ENCODE measurements around the gene LEO1.

LEO1 gene

GRCh38 chr15:51931016-51931415 lies 40.6 kb downstream of the LEO1 start:
- no peak for DNase-seq (ENCODE audit: low spot score)

GRCh38 chr15:51926809-51927208 lies 44.8 kb downstream of the LEO1 start:
- no peak for DNase-seq (ENCODE audit: low spot score)

DNA sequence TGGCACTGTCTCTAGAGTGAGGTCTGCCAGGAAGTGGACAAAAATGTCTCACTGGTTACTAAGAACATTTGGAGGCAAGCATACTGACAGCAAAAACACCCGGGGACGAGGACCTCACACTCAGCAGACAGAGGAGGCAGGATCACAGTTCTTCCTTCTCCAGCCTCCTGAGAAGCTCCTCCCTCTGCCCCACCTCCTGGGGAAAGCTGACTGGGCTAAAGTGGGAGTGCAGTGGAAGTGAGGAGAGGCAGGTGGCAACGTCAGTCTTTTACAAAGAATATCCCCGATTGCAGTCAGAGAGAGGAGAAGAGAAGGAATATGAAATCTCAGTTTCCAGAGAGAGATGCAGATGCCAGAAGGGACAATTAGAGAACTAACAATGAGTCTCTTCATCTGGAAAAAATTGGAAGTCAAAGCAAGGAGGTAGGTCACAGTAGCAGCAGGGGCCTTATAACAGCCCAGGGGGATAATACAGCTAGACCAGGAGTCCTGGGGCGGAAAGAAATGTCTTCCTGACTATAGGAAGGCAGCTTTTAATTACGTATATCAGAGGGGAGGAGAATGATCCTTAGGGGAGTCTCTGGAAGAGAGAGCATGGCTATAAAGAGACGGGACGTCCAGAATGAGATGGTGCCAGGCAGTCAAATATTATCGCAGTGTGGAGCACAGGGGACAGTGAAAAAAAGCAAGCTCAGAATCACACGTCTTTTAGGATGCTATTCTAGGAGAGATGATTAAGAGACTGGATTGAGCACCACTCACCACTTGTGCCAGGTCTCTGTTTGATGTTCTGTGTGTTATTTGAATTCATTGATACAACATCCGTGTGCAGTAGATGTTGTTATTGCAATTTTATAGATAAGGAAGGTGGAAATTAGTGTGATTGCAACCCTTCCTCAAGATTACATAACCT lies 47.2 kb downstream of the LEO1 start:
- DNase-seq (ENCODE audit: low spot score): no peak

DNA sequence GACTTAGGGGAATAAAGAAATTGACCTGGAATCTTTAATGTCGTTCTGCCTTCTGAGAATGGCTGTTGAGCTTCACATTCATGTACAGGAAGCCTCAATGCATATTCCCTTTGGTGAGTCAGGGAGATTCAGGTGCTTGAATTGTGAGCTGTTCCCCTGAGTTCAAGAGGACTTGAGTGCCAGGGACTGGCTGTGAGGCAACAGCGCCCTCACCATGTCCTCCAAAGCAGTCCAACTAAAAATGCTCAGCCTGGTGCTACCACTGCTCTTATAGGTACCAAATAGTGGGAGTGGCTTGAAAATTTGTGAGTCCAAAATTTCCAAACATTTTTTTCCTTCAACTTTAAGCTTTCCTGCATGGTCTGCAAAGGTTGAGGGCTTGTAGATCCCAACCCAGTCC lies 54.1 kb downstream of the LEO1 start:
- DNase-seq (ENCODE audit: low spot score): peak; percentile 63

GRCh38 chr15:51912528-51912927 lies 59.0 kb downstream of the LEO1 start:
- no peak for DNase-seq (ENCODE audit: low spot score)

DNA sequence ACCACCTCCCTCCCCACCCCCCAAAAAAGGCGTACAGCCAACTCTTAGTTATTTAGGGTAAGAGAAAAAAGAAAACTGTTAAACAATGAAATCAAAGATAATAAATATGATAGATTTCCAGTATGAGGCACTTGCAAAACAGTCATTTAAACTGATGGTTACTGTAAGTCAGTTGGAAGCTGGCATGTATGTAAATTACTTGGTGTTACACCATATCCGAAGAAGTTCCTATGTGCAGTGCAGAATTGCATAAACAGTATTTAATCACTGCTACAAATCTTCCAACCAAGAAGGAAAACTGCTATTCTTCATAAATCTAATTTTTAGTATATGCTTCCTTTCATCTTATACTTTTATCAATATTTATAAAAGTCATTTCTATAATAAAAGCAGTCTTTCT lies 62.0 kb downstream of the LEO1 start:
- DNase-seq (ENCODE audit: low spot score): no peak

- no peak for DNase-seq (ENCODE audit: low spot score)
Measured at GRCh38 chr15:51908316-51908715, 63.3 kb downstream of the LEO1 start.

DNA sequence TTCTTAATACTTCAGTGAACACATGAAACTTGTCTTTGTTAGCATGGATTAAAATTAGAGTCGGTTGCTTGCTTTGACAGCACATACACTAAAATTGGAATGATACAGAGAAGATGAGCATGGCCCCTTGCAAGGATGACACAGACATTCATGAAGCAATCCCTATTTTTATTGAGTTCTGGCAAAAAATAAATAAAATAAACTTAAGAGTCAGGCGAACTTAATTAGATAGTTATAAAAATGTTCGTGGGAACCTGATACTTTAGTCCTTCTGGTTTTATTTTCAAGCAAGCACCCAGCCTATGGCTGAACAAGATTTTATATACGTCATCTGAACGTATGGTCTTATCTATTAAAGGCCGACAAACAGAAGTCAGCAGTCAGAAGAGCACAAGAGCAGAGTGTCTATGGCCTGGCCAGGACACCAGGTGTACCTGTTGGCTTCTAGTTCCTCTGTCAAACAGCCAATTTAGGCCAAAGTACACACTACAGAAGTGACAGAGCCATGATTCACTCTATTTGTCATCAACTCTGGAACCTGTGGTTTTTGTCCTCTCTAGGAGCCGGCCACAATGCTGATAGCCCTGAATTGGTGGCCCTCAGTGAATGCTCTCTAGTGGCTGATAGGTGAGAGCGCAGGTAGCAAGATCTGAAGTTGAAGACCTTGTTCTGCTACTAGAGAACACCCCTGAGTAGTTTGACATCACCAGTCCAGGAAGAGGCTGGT lies 64.3 kb downstream of the LEO1 start:
- no peak for DNase-seq (ENCODE audit: low spot score)

DNA sequence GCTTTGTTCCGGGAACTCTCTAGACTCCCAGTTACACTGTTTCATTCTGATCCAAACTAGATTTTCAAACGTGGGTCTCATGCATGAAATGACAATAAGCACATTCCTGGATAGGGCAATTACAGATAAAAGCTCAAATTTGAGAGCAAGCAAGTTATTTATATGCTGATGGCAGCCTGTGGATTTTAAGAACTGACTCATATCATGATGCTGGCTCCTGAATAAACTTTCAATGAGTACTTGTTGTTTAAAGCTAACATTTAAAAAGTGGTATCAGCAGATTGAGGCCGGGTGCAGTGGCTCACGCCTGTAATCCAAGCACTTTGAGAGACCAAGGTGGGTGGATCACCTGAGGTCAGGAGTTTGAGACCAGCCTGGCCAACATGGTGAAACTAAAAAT lies 66.6 kb downstream of the LEO1 start:
- no peak for DNase-seq (ENCODE audit: low spot score)

DNA sequence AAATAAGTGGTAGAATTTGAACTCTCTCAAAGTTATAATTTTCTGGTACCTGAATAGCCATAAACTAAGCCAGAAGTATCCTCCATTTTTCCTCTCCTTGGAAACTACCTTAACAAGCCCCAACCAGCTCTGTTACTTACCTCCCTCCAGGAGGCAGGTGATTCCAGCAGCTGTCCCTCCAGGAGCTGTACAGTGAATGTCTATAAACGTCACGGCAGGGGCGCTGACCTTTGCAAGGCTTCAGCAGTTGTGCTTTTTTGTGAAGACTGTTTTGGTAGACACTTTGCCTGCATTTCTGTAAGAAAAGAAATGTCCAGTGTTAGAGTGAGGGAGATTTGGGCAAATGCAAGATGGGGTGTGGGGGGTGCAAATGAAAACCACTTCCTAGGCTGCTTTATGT lies 67.2 kb downstream of the LEO1 start:
- no peak for DNase-seq (ENCODE audit: low spot score)

DNA sequence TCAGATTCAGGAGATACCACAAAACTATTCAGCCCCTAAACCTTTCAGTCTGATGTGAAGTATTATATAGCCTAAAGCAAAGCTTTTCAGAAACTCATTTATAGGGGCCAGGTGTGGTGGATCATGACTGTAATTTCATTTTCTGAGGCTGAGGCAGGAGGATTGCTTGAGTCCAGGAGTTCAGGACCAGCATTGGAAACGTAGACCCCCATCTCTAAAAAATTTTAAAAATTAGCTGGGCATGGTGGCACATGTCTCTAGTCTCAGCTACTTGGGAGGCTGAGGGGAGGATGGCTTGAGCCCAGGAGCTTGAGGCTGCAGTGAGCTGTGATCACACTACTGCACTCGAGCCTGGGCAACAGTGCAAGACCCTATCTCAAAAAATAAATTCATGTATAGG lies 82.1 kb downstream of the LEO1 start:
- no peak for DNase-seq (ENCODE audit: low spot score)

GRCh38 chr15:51888593-51889195 lies 82.9 kb downstream of the LEO1 start:
- DNase-seq (ENCODE audit: low spot score): peak; percentile 43
